Stimulated activated naive CD8-positive, alpha-beta T cell treated with anti-CD3 and anti-CD28 coated beads, Interleukin-15, Interleukin-2, amounts not matched to agents 100 ng/mL and 50 ng/mL, for 24 hours (primary cell): ENCODE results near the gene SPATA31D1.

ENCODE experiments used
- H3K27ac Mint-ChIP-seq: one replicate; pipeline ENCODE4 v1.8.0; 2021; ENCODE audit warnings: mild to moderate bottlenecking, mixed read lengths
- H3K27me3 Mint-ChIP-seq: one replicate; pipeline ENCODE4 v1.8.0; 2021; ENCODE audit warnings: mixed read lengths
- H3K36me3 Mint-ChIP-seq: one replicate; pipeline ENCODE4 v1.8.0; 2021; ENCODE audit warnings: low read depth, mixed read lengths
- H3K4me1 Mint-ChIP-seq: one replicate; pipeline ENCODE4 v1.8.0; 2021; ENCODE audit warnings: low read depth, mixed read lengths
- H3K4me3 Mint-ChIP-seq: one replicate; pipeline ENCODE4 v1.8.0; 2021; ENCODE audit warnings: mild to moderate bottlenecking, mixed read lengths
- H3K9me3 Mint-ChIP-seq: one replicate; pipeline ENCODE4 v1.8.0; 2021; ENCODE audit warnings: mixed read lengths

SPATA31D1 gene

DNA sequence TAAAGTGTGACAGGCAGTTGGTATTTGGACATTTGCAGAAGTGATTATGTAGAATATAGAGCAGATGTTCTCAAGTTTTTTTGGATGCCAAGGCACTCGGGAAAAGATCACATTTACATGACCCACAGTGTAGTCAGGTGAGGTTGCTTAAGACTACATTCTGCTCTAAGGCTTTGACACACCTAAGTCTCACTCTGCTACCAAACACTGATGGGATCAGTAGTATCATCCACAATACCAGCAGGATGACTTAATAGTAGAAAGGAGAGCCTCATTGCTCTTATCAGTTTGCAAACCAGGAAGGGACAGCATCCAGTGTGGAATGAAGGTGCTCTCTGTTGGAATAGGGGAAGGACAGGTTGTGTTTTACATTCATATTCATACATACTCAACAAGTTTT is 2.5 kb upstream of the SPATA31D1 start:
- no peaks in the 10 kb centered on the region for H3K27me3 Mint-ChIP-seq
- no peak overlapping the region for H3K4me3 Mint-ChIP-seq
- H3K27ac Mint-ChIP-seq: no peak overlapping the region
- H3K36me3 Mint-ChIP-seq: no peaks in the 10 kb centered on the region
- no peaks in the 10 kb centered on the region for H3K4me1 Mint-ChIP-seq
- H3K9me3 Mint-ChIP-seq: no peaks in the 10 kb centered on the region

DNA sequence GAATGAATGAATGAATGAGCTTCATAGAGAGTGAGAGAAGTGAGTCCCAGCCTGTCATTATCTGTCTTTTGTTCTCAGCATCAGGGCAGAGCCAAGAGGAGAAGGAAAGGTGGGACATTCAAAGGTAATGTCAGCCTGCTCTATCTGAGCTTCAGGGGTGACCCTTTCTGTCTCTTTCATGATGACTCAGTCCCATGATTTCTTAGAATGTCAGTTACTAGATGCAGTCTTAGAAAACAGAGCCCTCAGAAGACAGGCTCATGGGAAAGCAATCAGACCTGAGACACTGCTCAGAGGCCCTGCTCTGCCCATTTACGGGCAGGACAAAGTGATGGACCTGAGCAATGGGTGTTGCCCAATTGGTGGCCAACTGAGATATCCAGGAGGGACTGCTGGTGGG is 1.1 kb downstream of the SPATA31D1 start:
- Mint-ChIP-seq H3K27me3 (no peaks in the 10 kb centered on the region), H3K9me3 (no peaks in the 10 kb centered on the region), H3K4me1 (no peaks in the 10 kb centered on the region), H3K27ac (no peak overlapping the region), H3K4me3 (no peak overlapping the region), H3K36me3 (no peaks in the 10 kb centered on the region)

DNA sequence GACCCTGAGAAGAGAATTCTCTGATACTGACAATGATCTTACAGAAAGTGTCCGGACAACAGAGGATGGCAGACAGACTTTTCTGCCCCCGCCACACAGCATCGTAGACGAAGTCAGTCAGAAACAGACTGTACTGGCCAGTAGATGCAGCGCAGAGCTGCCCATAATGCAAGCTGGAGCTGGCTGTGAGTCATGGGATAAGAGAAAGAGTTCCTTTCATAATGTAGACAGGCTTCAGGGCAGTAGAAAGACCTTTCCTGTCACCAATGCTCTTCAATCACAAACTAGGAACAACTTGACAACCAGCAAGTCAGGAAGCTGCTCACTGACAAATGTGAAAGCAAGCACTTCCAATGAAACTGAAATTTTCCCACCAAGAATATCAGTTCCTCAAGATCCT is 5.1 kb downstream of the SPATA31D1 start:
- Mint-ChIP-seq H3K36me3 (no peaks in the 10 kb centered on the region), H3K9me3 (peaks cover 3% of the 10 kb centered on the region), H3K27me3 (no peaks in the 10 kb centered on the region), H3K4me3 (no peak overlapping the region), H3K4me1 (no peaks in the 10 kb centered on the region), H3K27ac (no peak overlapping the region)

DNA sequence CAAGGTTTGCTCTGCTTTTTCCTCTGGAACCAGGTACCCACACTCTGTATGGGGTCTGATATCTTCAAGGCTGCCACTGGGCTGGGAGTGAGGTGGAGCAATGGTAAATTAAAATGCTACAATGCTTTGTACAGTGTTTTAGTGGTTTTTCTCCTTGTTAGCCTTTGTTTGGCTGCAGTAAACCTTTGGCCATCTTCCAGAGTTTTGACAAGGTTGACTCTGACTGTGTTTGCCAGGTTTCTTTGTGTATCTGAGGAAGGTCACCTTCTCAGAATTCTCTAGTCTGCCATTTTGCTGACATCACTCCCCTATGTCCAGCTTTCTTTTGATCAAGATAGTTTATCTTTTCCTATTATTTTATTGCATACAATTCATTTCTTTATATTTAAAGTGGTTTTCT is 11.2 kb downstream of the SPATA31D1 start:
- no peak overlapping the region for H3K4me3 Mint-ChIP-seq
- no peaks in the 10 kb centered on the region for H3K27me3 Mint-ChIP-seq
- no peaks in the 10 kb centered on the region for H3K36me3 Mint-ChIP-seq
- H3K9me3 Mint-ChIP-seq: peaks cover 3% of the 10 kb centered on the region
- H3K4me1 Mint-ChIP-seq: no peaks in the 10 kb centered on the region
- no peak overlapping the region for H3K27ac Mint-ChIP-seq

DNA sequence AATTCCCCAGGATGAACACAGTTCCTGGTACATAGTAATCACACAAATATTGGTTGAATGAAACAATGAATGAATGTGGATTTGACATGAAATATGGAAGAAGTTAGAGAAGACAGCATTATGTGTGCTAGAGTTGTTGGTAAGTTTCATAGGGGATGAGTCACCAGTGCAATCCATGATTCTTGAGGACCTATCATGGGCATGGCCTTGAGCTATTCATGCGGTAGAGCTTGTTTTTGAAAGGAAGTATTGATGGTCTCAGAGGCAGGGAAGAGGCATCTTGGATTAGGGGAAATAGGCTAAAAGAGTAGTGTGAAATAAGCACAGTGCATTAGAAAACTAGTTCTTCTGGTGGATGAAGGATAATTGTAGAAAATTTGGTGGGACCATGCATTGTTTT is 22.1 kb downstream of the SPATA31D1 start:
- H3K9me3 Mint-ChIP-seq: peaks cover 6% of the 10 kb centered on the region
- no peaks in the 10 kb centered on the region for H3K4me1 Mint-ChIP-seq
- no peaks in the 10 kb centered on the region for H3K27me3 Mint-ChIP-seq
- H3K36me3 Mint-ChIP-seq: no peaks in the 10 kb centered on the region
- no peak overlapping the region for H3K27ac Mint-ChIP-seq
- no peak overlapping the region for H3K4me3 Mint-ChIP-seq

DNA sequence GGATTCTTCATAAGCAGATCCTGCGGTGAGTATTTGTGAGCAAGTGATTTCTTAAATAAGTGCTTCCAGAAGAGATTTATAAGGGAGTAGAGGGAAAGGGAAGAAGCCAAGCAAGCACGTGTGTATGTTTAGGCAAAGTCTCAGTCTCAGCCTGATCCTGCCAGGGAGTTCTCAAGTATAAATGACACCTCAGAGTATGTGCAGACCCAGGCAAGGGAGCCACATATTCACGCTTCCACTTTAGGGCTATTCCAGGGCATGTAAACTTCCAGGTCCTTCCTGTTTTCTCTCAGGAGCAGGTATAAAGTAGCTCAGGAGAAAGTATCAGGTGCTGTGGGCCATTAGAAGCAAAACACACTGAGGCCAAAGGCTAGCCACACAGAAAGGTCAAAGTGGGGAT is 22.6 kb downstream of the SPATA31D1 start:
- H3K27ac Mint-ChIP-seq: no peak overlapping the region
- no peaks in the 10 kb centered on the region for H3K36me3 Mint-ChIP-seq
- H3K9me3 Mint-ChIP-seq: peaks cover 6% of the 10 kb centered on the region
- H3K4me3 Mint-ChIP-seq: no peak overlapping the region
- H3K27me3 Mint-ChIP-seq: no peaks in the 10 kb centered on the region
- H3K4me1 Mint-ChIP-seq: no peaks in the 10 kb centered on the region

DNA sequence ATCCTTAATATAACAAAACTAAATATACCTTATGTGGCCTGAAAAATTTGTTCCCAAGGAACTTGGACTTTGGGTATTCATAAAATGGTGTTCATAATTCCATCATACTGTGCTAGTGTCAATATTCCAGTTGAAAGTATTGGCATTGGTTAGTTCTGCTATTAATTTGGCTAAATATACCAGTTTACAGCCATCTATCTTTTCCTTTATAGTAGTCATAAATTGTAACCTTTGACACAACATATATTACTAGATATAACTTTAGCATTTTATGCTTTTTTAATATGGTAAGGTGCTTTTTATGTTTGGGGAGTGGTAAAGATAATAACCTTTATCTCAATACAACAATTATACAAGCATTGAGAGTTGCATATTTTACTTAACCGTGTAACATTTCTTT is 23.7 kb downstream of the SPATA31D1 start:
- H3K27ac Mint-ChIP-seq: no peak overlapping the region
- no peaks in the 10 kb centered on the region for H3K36me3 Mint-ChIP-seq
- peaks cover 6% of the 10 kb centered on the region for H3K9me3 Mint-ChIP-seq
- no peak overlapping the region for H3K4me3 Mint-ChIP-seq
- H3K4me1 Mint-ChIP-seq: no peaks in the 10 kb centered on the region
- H3K27me3 Mint-ChIP-seq: no peaks in the 10 kb centered on the region

DNA sequence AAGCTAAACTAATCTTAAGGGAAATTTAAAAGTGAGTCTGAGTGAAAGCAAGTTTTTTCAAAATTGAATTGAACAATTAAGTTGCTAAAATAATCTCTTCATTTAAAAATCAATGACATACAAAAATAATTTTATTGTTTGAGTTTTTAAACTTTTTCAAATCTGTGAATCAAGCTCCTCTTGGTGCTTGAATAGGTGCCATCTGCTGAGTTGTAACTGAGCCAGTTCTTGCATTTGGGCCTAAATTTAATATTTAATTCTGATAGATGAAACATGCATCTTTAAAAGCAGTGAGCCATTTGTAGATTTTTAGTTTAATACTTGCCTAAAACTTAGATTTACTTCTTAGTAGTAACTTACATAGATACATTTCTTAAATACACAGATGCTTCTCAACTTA is 31.8 kb downstream of the SPATA31D1 start:
- no peak overlapping the region for H3K27ac Mint-ChIP-seq
- H3K9me3 Mint-ChIP-seq: peaks cover 3% of the 10 kb centered on the region
- H3K4me1 Mint-ChIP-seq: no peaks in the 10 kb centered on the region
- no peak overlapping the region for H3K4me3 Mint-ChIP-seq
- H3K36me3 Mint-ChIP-seq: no peaks in the 10 kb centered on the region
- H3K27me3 Mint-ChIP-seq: no peaks in the 10 kb centered on the region

DNA sequence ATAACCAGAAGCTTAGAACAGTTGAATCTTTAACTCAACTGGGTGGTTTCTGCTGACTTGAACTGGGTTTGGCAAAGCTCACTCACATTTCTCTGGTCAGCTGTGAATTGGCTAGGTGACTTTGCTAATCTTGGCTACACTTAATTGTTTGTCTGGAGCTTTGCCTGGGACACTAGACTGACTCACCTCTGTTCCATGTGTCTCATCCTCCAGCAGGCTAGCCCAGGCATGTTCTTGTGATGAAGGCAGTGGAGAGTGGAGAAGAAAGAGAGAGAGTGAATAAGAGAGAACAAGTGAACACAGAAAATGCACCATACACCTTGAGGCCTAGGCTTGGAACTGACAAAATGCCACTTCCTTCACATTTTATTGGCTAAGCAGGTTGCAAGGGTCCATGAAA is 32.6 kb downstream of the SPATA31D1 start:
- H3K4me3 Mint-ChIP-seq: no peak overlapping the region
- H3K9me3 Mint-ChIP-seq: peaks cover 3% of the 10 kb centered on the region
- no peaks in the 10 kb centered on the region for H3K4me1 Mint-ChIP-seq
- no peak overlapping the region for H3K27ac Mint-ChIP-seq
- no peaks in the 10 kb centered on the region for H3K36me3 Mint-ChIP-seq
- no peaks in the 10 kb centered on the region for H3K27me3 Mint-ChIP-seq

DNA sequence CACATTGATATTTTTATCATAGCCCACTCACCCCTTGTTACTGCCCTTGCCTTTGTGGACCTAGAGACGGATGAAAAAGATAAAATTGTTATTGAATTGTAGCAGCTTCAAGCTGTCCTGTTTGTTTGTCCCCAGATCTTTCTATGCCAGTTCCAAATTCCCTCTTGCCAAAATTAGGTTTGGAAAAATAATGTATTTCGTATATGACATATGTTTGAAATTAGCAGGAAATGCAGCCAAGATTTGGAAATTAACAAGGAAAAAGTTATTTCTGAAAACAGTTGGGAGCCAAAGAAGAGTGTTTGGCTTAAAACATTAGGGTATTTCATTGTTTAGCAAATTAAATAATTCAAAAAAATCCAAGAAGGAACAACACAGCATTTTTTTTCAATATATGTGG is 33.5 kb downstream of the SPATA31D1 start:
- Mint-ChIP-seq H3K4me3 (no peak overlapping the region), H3K9me3 (peaks cover 3% of the 10 kb centered on the region), H3K27ac (no peak overlapping the region), H3K4me1 (no peaks in the 10 kb centered on the region), H3K36me3 (no peaks in the 10 kb centered on the region), H3K27me3 (no peaks in the 10 kb centered on the region)

DNA sequence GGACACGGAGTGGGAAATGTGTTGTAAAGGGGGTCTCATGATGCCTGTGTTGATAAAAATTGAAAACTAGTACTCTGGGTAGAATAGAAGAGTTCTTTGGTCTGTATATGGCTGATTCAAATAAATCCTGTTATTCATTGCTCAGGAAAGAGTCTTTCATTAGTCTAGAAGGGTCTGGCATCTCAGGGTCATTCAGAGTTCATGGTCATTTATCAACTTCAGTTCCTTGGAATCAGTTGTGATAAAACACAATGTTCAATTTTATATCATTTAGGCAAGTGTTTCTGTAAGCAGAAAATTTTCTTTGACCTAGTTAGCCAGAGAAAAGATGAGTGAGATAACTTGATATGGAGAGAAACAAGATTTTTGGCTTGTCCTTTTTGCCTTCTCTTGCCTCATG is 36.3 kb downstream of the SPATA31D1 start:
- Mint-ChIP-seq H3K9me3 (peaks cover 3% of the 10 kb centered on the region), H3K27me3 (peaks cover 3% of the 10 kb centered on the region), H3K27ac (no peak overlapping the region), H3K4me1 (no peaks in the 10 kb centered on the region), H3K36me3 (no peaks in the 10 kb centered on the region), H3K4me3 (no peak overlapping the region)

DNA sequence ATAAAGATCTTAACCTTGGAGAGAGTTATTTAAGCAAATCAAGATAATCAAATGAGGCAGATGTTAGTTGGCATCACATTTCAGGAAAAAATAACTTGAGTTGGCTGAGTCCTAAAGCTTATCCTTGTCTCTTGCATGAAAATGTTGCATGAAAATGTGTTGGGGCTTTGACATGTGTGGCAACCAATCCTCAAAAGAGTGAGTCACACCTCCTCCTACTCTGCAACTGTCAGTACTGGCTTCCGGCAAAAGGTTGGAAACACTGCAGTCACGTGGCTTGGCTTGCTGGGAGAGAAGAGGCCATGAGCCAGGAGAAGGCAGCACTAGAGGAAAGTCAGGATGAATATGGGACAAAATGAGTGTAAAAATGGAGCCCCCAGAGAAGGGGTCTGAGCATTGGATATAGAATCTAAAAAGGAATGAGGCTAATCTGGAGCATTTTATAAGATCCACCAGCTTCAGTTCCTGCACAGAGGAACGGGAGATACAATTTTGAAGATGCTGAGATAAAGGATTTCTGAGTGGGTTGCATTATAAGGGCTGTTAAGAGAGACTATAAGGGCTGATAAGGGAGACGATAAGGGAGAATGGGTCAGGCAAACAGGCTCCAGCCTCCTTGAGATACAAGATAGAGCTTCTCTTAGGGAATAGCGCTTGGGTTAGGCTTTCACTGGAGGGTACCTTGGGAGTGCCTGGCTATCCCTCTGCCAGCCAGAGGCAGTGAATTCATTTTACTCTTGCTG is 43.1 kb downstream of the SPATA31D1 start:
- H3K27ac Mint-ChIP-seq: no peak overlapping the region
- H3K4me3 Mint-ChIP-seq: no peak overlapping the region
- H3K4me1 Mint-ChIP-seq: no peaks in the 10 kb centered on the region
- no peaks in the 10 kb centered on the region for H3K36me3 Mint-ChIP-seq
- H3K27me3 Mint-ChIP-seq: peaks cover 3% of the 10 kb centered on the region
- no peaks in the 10 kb centered on the region for H3K9me3 Mint-ChIP-seq

DNA sequence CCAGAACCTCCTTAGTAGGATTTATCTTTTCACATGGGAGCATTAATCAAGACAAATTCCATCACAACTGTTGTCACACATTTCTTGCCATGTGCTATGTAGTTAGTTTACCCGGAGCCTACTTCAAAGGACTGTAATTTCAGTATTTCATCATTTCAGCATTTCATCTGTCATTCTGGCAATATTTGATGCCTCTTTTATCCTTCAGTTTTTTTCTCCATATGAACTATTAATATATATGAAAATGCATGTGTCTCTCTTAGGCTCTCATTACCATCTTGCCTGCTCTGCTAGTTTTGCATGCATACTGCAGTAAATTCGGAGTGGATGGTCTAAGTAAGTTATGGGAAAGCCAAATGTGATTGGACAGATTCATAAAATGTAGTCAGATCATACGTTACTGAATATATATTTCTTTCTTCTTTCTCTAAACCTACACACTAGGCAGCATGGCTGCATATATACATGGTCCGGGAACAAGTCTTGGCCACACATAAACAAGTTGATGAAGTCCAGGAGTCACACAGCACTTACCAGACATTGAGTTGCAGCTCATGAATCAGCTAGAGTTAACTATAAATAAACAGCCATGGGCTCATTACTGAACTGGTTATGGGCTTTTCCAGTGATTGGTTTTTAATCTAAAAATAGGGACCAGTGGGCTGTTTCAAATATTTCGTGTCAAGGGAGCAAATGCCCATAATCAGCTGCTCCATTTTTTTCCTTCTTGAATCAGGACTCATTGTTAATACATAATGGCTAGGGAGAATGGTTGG is 46.6 kb downstream of the SPATA31D1 start:
- Mint-ChIP-seq H3K9me3 (no peaks in the 10 kb centered on the region), H3K36me3 (no peaks in the 10 kb centered on the region), H3K27me3 (no peaks in the 10 kb centered on the region), H3K4me3 (no peak overlapping the region), H3K27ac (no peak overlapping the region), H3K4me1 (no peaks in the 10 kb centered on the region)

DNA sequence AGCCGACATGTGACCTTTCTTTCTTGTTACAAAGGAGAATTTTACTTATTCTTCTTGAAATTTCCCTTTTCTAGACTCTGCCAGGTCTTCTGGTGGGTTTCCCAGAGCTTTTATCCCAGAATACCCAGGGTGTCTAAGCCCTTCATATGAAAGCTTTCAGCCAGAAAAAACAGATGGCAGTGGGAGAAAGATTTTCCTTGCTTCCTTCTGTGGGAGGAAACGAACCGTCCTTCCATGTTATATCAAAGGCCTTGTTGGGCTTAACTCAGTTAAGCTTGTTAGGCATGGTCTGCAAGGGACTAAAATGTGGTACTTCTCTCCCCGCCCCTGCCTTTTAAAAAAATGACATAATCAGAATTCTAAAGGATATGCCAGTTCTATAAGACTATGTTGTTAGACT is 47.5 kb downstream of the SPATA31D1 start:
- no peaks in the 10 kb centered on the region for H3K4me1 Mint-ChIP-seq
- no peaks in the 10 kb centered on the region for H3K9me3 Mint-ChIP-seq
- H3K27ac Mint-ChIP-seq: no peak overlapping the region
- no peaks in the 10 kb centered on the region for H3K36me3 Mint-ChIP-seq
- H3K4me3 Mint-ChIP-seq: no peak overlapping the region
- H3K27me3 Mint-ChIP-seq: no peaks in the 10 kb centered on the region

DNA sequence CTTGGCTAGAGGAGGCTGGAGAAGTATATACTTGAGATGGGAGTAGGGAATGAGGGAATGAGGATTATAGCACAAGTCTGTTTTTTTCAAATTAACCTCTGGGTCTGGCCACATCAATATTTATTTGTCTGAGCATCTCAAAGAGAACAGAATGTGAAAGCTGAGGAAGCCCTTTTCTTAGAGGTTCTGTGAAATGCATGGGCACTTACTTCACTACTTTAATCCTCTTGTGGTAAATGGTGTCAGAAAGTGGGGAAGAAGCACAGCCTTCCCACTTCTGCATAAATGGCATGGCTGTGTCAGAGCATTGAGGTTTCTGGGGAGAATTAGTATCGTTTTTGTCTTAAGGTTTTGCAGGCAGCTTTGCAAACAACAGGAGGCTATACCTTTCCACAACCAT is 48.6 kb downstream of the SPATA31D1 start:
- Mint-ChIP-seq H3K36me3 (no peaks in the 10 kb centered on the region), H3K27me3 (no peaks in the 10 kb centered on the region), H3K4me3 (no peak overlapping the region), H3K27ac (no peak overlapping the region), H3K4me1 (no peaks in the 10 kb centered on the region), H3K9me3 (no peaks in the 10 kb centered on the region)

DNA sequence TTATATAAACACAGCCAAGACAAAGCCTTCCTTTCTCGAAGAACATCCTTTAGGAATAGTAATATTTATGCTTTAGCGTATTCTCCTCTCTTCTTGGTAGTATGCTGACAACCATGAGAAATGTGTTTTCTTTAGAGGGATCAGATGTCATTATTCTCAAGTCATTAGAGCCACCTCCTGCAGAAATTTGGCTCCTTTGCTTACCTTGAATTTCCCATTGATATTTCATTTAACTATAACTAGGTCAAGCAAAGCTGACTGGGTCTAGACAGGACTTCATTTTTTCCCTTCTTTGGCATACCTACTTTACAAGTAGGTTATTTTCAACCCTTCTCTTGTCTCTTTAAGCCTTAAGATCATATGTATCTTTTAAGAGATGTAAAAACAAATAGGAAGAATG is 50.3 kb downstream of the SPATA31D1 start:
- H3K27ac Mint-ChIP-seq: no peak overlapping the region
- H3K36me3 Mint-ChIP-seq: no peaks in the 10 kb centered on the region
- H3K4me3 Mint-ChIP-seq: no peak overlapping the region
- H3K27me3 Mint-ChIP-seq: no peaks in the 10 kb centered on the region
- no peaks in the 10 kb centered on the region for H3K4me1 Mint-ChIP-seq
- H3K9me3 Mint-ChIP-seq: no peaks in the 10 kb centered on the region
